Osteoblast (primary cell): Measurements from ENCODE around the gene PLEKHA6. TPM values are rescaled to one million over a fixed set of nuclear protein-coding genes. Genes with fewer than 3 reads are reported as not detected.

Experiments used
- DNase-seq: peaks from one replicate; pipeline ENCODE4 v3.0.0; 2011; ENCODE audit warnings: low spot score, mixed read lengths; ENCODE audit not compliant: insufficient read length; ENCODE audit errors: missing footprints
- H2AFZ ChIP-seq: 2 replicates; pipeline ENCODE4 v1.6.0; 2011; ENCODE audit warnings: mild to moderate bottlenecking, low read length
- H3K27ac ChIP-seq: 2 replicates; pipeline ENCODE4 v1.5.1; 2011; ENCODE audit warnings: mild to moderate bottlenecking, low read depth, low read length, moderate library complexity
- H3K27me3 ChIP-seq: 2 replicates; pipeline ENCODE4 v1.6.0; 2012; ENCODE audit warnings: mild to moderate bottlenecking, control low read depth, inconsistent platforms, low read length, moderate library complexity; ENCODE audit not compliant: insufficient read depth
- H3K36me3 ChIP-seq: 2 replicates; pipeline ENCODE4 v1.5.1; 2011; ENCODE audit warnings: mild to moderate bottlenecking, low read length, control low read depth, moderate library complexity; ENCODE audit not compliant: insufficient read depth
- H3K4me1 ChIP-seq: 2 replicates; pipeline ENCODE4 v1.5.1; 2011; ENCODE audit warnings: mild to moderate bottlenecking, low read length, control low read depth, moderate library complexity; ENCODE audit not compliant: insufficient read depth
- H3K4me2 ChIP-seq: 2 replicates; pipeline ENCODE4 v1.6.0; 2011; ENCODE audit warnings: mild to moderate bottlenecking, low read length; ENCODE audit not compliant: insufficient read depth
- H3K4me3 ChIP-seq: fragments of 200-600 bp; sonication (generic); 3 replicates; pipeline ENCODE4 v1.5.1; 2012; ENCODE audit warnings: mild to moderate bottlenecking, low read length, inconsistent platforms; ENCODE audit not compliant: insufficient read depth
- H3K79me2 ChIP-seq: 2 replicates; pipeline ENCODE4 v1.6.0; 2012; ENCODE audit warnings: mild to moderate bottlenecking, low read length, control low read depth, inconsistent platforms; ENCODE audit not compliant: insufficient read depth
- H3K9me3 ChIP-seq: 2 replicates; pipeline ENCODE4 v1.5.1; 2011; ENCODE audit warnings: low read depth, low read length, control low read depth
- H4K20me1 ChIP-seq: 2 replicates; pipeline ENCODE4 v1.6.0; 2012; ENCODE audit warnings: mild to moderate bottlenecking, low read length, control low read depth; ENCODE audit not compliant: insufficient read depth
- CTCF ChIP-seq: IDR thresholded peaks from 2 replicates; pipeline ENCODE4 v1.5.1; 2011; ENCODE audit warnings: mild to moderate bottlenecking, low read depth, low read length, moderate library complexity; ENCODE audit errors: extremely low read depth
- total RNA-seq: library from RNA; depleted of rRNA; stranded (reverse); fragments of >200 nt; gene quantifications from 2 replicates; pipeline ENCODE4 v1.2.3, GENCODE V29; 2012

The PLEKHA6 gene
- total RNA-seq, 1 donor, result 0.36 TPM

- Histone ChIP-seq H3K4me1 (peaks cover 8% of the 10 kb centered on the region), H3K27me3 (peaks cover 91% of the 10 kb centered on the region), H3K27ac (no peak overlapping the region), H3K4me3 (no peak overlapping the region), H3K4me2 (no peak overlapping the region), H2AFZ (no peak overlapping the region), H3K9me3 (no peaks in the 10 kb centered on the region), H3K79me2 (no peaks in the 10 kb centered on the region), H4K20me1 (peaks cover 3% of the 10 kb centered on the region), H3K36me3 (no peaks in the 10 kb centered on the region)
- no peak for TF ChIP-seq CTCF
- no peak for DNase-seq
Measured at GRCh38 chr1:204373911-204374310, 14.2 kb upstream of the PLEKHA6 start.

DNA sequence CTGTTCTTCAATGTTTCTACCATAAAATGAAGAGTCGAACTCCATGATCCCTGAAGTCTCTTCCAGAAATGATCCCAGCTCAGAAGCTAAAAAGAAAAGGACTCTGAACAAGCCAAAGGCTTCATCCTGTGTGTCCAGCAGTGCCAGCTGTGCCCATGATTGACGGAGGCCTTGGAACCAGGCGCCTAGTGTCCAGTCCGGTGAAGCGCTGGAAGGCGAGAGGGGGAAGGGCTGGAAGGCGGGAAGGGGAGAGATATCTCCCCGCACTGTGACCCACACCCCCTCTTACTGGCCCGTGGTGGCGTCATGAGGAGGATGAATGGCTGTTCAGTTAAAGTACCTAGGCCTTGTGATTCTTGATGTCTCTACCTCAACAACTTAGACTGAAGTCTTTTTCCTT is 10.4 kb upstream of the PLEKHA6 start:
- Histone ChIP-seq H3K27me3 (peaks cover 77% of the 10 kb centered on the region), H2AFZ (no peak overlapping the region), H3K36me3 (no peaks in the 10 kb centered on the region), H3K27ac (no peak overlapping the region), H4K20me1 (no peaks in the 10 kb centered on the region), H3K4me2 (no peak overlapping the region), H3K79me2 (no peaks in the 10 kb centered on the region), H3K9me3 (no peaks in the 10 kb centered on the region), H3K4me1 (no peaks in the 10 kb centered on the region), H3K4me3 (no peak overlapping the region)
- DNase-seq, result no peak
- no peak for TF ChIP-seq CTCF

GRCh38 chr1:204368996-204369726 is 9.4 kb upstream of the PLEKHA6 start:
- no peak overlapping the region for H2AFZ ChIP-seq
- H3K4me2 ChIP-seq, result no peak overlapping the region
- H3K27me3 ChIP-seq, result peaks cover 67% of the 10 kb centered on the region
- no peaks in the 10 kb centered on the region for H4K20me1 ChIP-seq
- no peaks in the 10 kb centered on the region for H3K36me3 ChIP-seq
- H3K79me2 ChIP-seq, result no peaks in the 10 kb centered on the region
- no peak overlapping the region for H3K4me3 ChIP-seq
- H3K4me1 ChIP-seq, result no peaks in the 10 kb centered on the region
- DNase-seq, result no peak
- H3K27ac ChIP-seq, result no peak overlapping the region
- H3K9me3 ChIP-seq, result no peaks in the 10 kb centered on the region
- no peak for TF ChIP-seq CTCF

- no peak overlapping the region for H3K4me2 ChIP-seq
- no peak for TF ChIP-seq CTCF
- no peak for DNase-seq
- no peak overlapping the region for H3K27ac ChIP-seq
- H3K27me3 ChIP-seq, result peaks cover 58% of the 10 kb centered on the region
- no peaks in the 10 kb centered on the region for H3K79me2 ChIP-seq
- no peaks in the 10 kb centered on the region for H4K20me1 ChIP-seq
- H3K36me3 ChIP-seq, result no peaks in the 10 kb centered on the region
- H3K9me3 ChIP-seq, result no peaks in the 10 kb centered on the region
- H3K4me3 ChIP-seq, result no peak overlapping the region
- peaks cover 6% of the 10 kb centered on the region for H3K4me1 ChIP-seq
- no peak overlapping the region for H2AFZ ChIP-seq
Measured at GRCh38 chr1:204367956-204368355, 8.2 kb upstream of the PLEKHA6 start.
